CD4-positive, alpha-beta memory T cell (primary cell): ENCODE results near the gene NIT1. TPM values are rescaled to one million over a fixed set of nuclear protein-coding genes. Genes with fewer than 3 reads are reported as not detected.

Source experiments
- CTCF ChIA-PET: fragments of 350-600 bp; sonication (Branson Sonifier 250); formaldehyde crosslinking; loops from one replicate; lab custom pipeline; 2021; ENCODE audit warnings: inconsistent platforms; ENCODE audit not compliant: partially characterized antibody; lab: Charles Lee
- POLR2A ChIA-PET: fragments of 350-600 bp; sonication (Branson Sonifier 250); formaldehyde crosslinking; loops from one replicate; lab custom pipeline; 2021; ENCODE audit not compliant: partially characterized antibody; lab: Charles Lee
- DNase-seq, 5 donors: peaks; one replicate each; pipeline versions ENCODE4 v3.0.0 to v3.0.0-alpha.2; 2020 to 2022; ENCODE audit warnings: mixed read lengths in 1 of 5
- H3K27ac ChIP-seq: one replicate; pipeline ENCODE4 v1.7.0; 2013; ENCODE audit warnings: low read depth, low read length
- H3K27me3 ChIP-seq: 2 replicates; pipeline ENCODE4 v1.7.0; 2013; ENCODE audit warnings: mild to moderate bottlenecking, low read length, moderate library complexity; ENCODE audit not compliant: insufficient read depth
- H3K36me3 ChIP-seq: 2 replicates; pipeline ENCODE4 v1.7.0; 2013; ENCODE audit warnings: mild to moderate bottlenecking, low read length, moderate library complexity; ENCODE audit not compliant: insufficient read depth
- H3K4me1 ChIP-seq: 2 replicates; pipeline ENCODE4 v1.7.0; 2013; ENCODE audit warnings: mild to moderate bottlenecking, low read length, moderate library complexity; ENCODE audit not compliant: insufficient read depth
- H3K4me3 ChIP-seq, 2 donors: one replicate each; pipeline ENCODE4 v1.7.0; 2013; ENCODE audit warnings: low read length in 2 of 2, mild to moderate bottlenecking in 1 of 2
- H3K9me3 ChIP-seq, 2 donors: one replicate each; pipeline ENCODE4 v1.7.0; 2013; ENCODE audit warnings: low read length in 2 of 2, control low read depth in 1 of 2; ENCODE audit not compliant: control insufficient read depth in 1 of 2
- H3K27ac Mint-ChIP-seq, 7 donors: one replicate each; pipeline ENCODE4 v1.8.0; 2020 to 2021; ENCODE audit warnings: mixed read lengths in 7 of 7, mild to moderate bottlenecking in 6 of 7, inconsistent platforms in 3 of 7, moderate library complexity in 3 of 7
- H3K27me3 Mint-ChIP-seq, 2 donors: one replicate each; pipeline ENCODE4 v1.8.0; 2020 to 2021; ENCODE audit warnings: mixed read lengths in 2 of 2
- H3K36me3 Mint-ChIP-seq, 2 donors: one replicate each; pipeline ENCODE4 v1.8.0; 2020 to 2021; ENCODE audit warnings: mixed read lengths in 2 of 2, inconsistent platforms in 1 of 2, mild to moderate bottlenecking in 1 of 2
- H3K4me1 Mint-ChIP-seq, 4 donors: one replicate each; pipeline ENCODE4 v1.8.0; 2020 to 2021; ENCODE audit warnings: mixed read lengths in 4 of 4, mild to moderate bottlenecking in 1 of 4
- H3K4me3 Mint-ChIP-seq, 8 donors: one replicate each; pipeline ENCODE4 v1.8.0; 2020 to 2021; ENCODE audit warnings: mixed read lengths in 8 of 8, mild to moderate bottlenecking in 7 of 8, moderate library complexity in 6 of 8, inconsistent platforms in 3 of 8
- H3K9me3 Mint-ChIP-seq, 8 donors: one replicate each; pipeline ENCODE4 v1.8.0; 2020 to 2021; ENCODE audit warnings: mixed read lengths in 8 of 8, mild to moderate bottlenecking in 5 of 8, inconsistent platforms in 3 of 8, moderate library complexity in 1 of 8
- intact Hi-C: fragments of 100-400 bp; cut with micrococcal nuclease; formaldehyde crosslinking; loops from one replicate; pipeline ENCODE4 v1.15.1; 2023
- polyA plus RNA-seq, 2 donors: library from polyadenylated mRNA; unstranded; fragments of 300-500 nt; fragmentation: Illumina TruSeq; gene quantifications; one replicate each; pipeline ENCODE4 v1.2.3, GENCODE V29; 2021
- total RNA-seq, 2 experiments: library from RNA; stranded (reverse); gene quantifications; one replicate each; pipeline ENCODE4 v1.2.3, GENCODE V29; 2021

Gene NIT1
- total and polyA plus RNA-seq, 4 experiments from 2014 or later, result 17.5 to 50.5 (median 35.2) TPM

DNA sequence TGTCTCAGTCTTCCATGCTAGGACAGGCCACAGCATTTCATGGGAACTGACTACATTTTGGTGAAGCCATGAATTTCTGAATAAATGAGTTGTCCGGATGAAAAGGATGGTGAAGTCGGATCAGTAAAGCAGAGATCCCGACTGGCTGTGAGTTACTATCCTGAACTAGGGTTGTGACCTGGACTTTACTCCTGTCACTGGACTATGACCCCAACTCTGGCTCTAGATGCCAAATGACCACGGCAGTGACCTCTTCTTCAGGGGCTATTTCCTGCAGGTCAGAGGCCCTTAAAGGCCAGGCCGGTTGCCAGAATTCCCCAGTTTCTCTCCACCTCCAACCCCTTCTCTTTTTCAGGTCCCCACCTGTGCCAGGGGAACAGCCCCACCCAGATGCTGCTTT lies 26.8 kb upstream of the NIT1 start:
- H3K27me3 Mint-ChIP-seq, result no peaks in the 10 kb centered on the region
- H3K27ac Mint-ChIP-seq, result no peak overlapping the region
- H3K4me1 ChIP-seq, result no peaks in the 10 kb centered on the region
- no peak for DNase-seq
- no peaks in the 10 kb centered on the region for H3K36me3 Mint-ChIP-seq
- H3K27ac ChIP-seq, result no peak overlapping the region
- ChIA-PET POLR2A (no interaction called here), CTCF (no interaction called here)
- H3K4me3 ChIP-seq, result no peak overlapping the region
- no peaks in the 10 kb centered on the region for H3K27me3 ChIP-seq
- H3K9me3 Mint-ChIP-seq, result no peaks in the 10 kb centered on the region
- intact Hi-C loops, result no loop called here
- H3K4me3 Mint-ChIP-seq, result no peak overlapping the region
- no peaks in the 10 kb centered on the region for H3K9me3 ChIP-seq
- no peaks in the 10 kb centered on the region for H3K36me3 ChIP-seq
- H3K4me1 Mint-ChIP-seq, result peaks cover 0 to 2% (median 0%) of the 10 kb centered on the region in 4 donors

DNA sequence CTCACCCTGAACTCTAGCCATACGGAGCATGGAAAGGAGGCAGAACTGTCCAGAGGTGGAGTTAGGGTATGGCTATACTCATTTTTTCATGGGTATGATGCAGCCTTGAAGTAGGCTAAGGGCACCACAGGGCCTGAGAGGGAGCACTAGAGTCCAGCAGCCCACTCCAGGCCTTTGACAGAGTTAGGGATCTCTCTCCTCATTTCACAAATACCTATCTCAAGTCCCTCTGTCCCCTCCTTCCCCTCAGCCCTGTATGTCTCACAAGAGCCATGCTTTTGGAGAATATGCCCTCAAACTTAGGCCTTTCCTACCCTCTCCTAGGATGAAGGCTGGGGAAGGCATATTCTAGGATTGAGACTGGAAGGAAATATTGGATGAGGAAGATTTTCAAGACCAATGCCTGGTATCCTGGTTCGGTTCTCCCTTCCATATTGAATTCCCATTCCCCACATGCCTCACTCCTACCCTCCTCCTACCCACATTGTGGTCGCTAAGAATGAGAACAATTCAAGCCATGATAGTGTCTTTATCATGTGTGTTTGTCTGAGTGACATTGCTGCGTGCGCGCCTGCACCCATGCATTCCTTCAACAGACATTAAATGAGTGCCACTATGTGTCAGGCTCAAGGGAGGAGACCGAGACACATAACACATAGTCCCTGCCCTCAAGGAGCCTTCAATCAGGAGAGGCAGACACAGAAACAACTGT lies 26.0 kb upstream of the NIT1 start:
- Mint-ChIP-seq H3K36me3 (no peaks in the 10 kb centered on the region), H3K27me3 (no peaks in the 10 kb centered on the region), H3K27ac (peak overlapping the region in 3 of 7 donors; percentile 16 to 52 (median 16)), H3K4me3 (no peak overlapping the region), H3K4me1 (peaks cover 1 to 7% (median 4%) of the 10 kb centered on the region in 4 donors), H3K9me3 (peaks cover 0 to 4% (median 0%) of the 10 kb centered on the region in 8 donors)
- ChIA-PET CTCF (interaction anchor here (1.0 to 7.8 kb wide), 2 partner anchors 23 to 122 kb away, joined by 3 to 159 read pairs; partner anchors contain the start of gene ARHGAP30), POLR2A (interaction anchor here (1.2 to 1.7 kb wide), 2 partner anchors 23 to 46 kb away, joined by 3 to 4 read pairs; partner anchors contain the start of gene USF1)
- no peaks in the 10 kb centered on the region for H3K27me3 ChIP-seq
- H3K36me3 ChIP-seq, result no peaks in the 10 kb centered on the region
- H3K9me3 ChIP-seq, result no peaks in the 10 kb centered on the region
- H3K4me1 ChIP-seq, result peaks cover 3% of the 10 kb centered on the region
- no peak overlapping the region for H3K27ac ChIP-seq
- no peak for DNase-seq
- intact Hi-C loops, result no loop called here
- H3K4me3 ChIP-seq, result no peak overlapping the region

DNA sequence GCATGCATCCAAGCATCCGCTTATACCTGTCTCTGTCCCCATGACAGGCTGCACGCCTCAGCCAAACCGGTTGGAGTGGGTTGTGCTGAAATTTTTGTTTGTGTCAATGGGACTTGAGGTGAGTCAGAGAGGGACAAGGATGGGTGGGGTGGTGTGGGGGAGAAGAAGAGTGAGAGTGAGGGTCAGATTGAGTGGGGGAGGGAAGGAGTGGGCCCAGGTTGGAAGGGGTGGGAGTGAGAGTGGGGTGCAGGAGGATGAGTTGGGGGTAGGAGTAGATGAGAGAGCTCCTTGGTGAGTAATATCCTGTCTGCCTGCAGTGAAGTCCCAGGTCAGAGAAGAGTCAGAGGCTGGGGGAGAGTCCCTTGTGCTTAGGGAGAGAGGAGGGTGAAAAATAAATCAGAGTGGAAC lies 25.3 kb upstream of the NIT1 start:
- Mint-ChIP-seq H3K27me3 (peaks cover 0 to 2% of the 10 kb centered on the region in 2 donors), H3K4me3 (no peak overlapping the region), H3K27ac (peak overlapping the region in 1 of 7 donors; percentile 16), H3K4me1 (peaks cover 7 to 14% (median 11%) of the 10 kb centered on the region in 4 donors), H3K9me3 (peaks cover 0 to 11% (median 2%) of the 10 kb centered on the region in 8 donors), H3K36me3 (peaks cover 3% of the 10 kb centered on the region in 2 donors)
- intact Hi-C loops, result no loop called here
- no peak overlapping the region for H3K27ac ChIP-seq
- H3K27me3 ChIP-seq, result no peaks in the 10 kb centered on the region
- H3K9me3 ChIP-seq, result no peaks in the 10 kb centered on the region
- ChIA-PET CTCF (interaction anchor here (0.6 to 9.8 kb wide), 6 partner anchors 8 to 127 kb away, joined by 3 to 175 read pairs (median 4); partner anchors contain the start of gene ARHGAP30), POLR2A (interaction anchor here (1.2 to 1.7 kb wide), 2 partner anchors 24 to 47 kb away, joined by 3 to 4 read pairs; partner anchors contain the start of gene USF1)
- DNase-seq, result no peak
- H3K36me3 ChIP-seq, result no peaks in the 10 kb centered on the region
- peaks cover 9% of the 10 kb centered on the region for H3K4me1 ChIP-seq
- no peak overlapping the region for H3K4me3 ChIP-seq

DNA sequence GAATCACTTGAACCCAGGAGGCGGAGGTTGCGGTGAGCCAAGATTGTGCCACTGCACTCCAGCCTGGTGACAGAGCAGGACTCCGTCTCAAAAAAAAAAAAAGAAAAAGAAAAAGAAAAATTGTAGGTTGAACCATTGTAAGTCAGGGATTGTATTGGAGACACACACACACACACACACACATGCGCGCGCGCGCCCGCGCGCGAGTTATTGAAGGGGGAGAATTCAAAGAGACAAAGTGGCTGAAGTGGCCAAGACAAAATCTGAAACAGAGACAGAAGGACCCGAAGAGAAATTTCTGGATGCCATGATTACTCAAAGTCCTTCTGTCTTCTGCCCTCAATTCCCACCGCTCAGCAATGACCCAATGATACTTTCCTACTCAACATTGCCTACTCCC lies 23.4 kb upstream of the NIT1 start:
- Mint-ChIP-seq H3K27ac (peak overlapping the region in 3 of 7 donors; percentile 50 to 99 (median 55)), H3K4me1 (peaks cover 12 to 27% (median 21%) of the 10 kb centered on the region in 4 donors), H3K27me3 (peaks cover 0 to 2% of the 10 kb centered on the region in 2 donors), H3K4me3 (no peak overlapping the region), H3K9me3 (peaks cover 0 to 19% (median 3%) of the 10 kb centered on the region in 8 donors), H3K36me3 (peaks cover 4 to 13% of the 10 kb centered on the region in 2 donors)
- ChIA-PET CTCF (interaction anchor here (0.9 to 9.8 kb wide), 6 partner anchors 23 to 97 kb away, joined by 3 to 175 read pairs (median 56); partner anchors contain the start of genes ARHGAP30, F11R and TSTD1), POLR2A (interaction anchor here (0.6 to 7.0 kb wide), 3 partner anchors 48 to 90 kb away, joined by 3 to 128 read pairs (median 3); partner anchors contain the start of gene USF1)
- Histone ChIP-seq H3K9me3 (no peaks in the 10 kb centered on the region), H3K36me3 (no peaks in the 10 kb centered on the region), H3K27ac (no peak overlapping the region), H3K4me3 (no peak overlapping the region), H3K4me1 (peaks cover 22% of the 10 kb centered on the region), H3K27me3 (no peaks in the 10 kb centered on the region)
- DNase-seq, result no peak
- intact Hi-C loops, result no loop called here

DNA sequence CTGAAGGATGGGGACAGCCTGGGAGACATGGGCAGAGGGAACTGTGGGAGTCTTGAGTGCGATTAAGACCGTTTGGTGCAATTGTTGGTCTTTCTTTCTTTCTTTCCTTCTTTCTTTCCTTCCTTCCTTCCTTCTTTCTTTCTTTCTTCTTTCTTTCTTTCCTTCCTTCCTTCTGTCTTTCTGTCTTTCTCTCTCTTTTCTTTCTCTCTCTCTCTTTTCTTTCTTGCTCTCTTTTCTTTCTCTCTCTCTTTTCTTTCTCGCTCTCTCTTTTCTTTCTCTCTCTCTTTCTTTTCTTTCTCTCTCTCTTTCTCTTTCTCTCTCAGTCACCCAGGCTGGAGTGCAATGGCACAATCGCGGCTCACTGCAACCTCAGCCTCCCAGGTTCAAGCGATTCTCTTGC lies 22.7 kb upstream of the NIT1 start:
- Mint-ChIP-seq H3K4me1 (peaks cover 12 to 27% (median 21%) of the 10 kb centered on the region in 4 donors), H3K27ac (peak overlapping the region in 4 of 7 donors; percentile 55 to 99 (median 68)), H3K4me3 (no peak overlapping the region), H3K27me3 (peaks cover 0 to 2% of the 10 kb centered on the region in 2 donors), H3K36me3 (peaks cover 9 to 20% of the 10 kb centered on the region in 2 donors), H3K9me3 (peaks cover 0 to 19% (median 3%) of the 10 kb centered on the region in 8 donors)
- peaks cover 4% of the 10 kb centered on the region for H3K36me3 ChIP-seq
- no peak overlapping the region for H3K4me3 ChIP-seq
- CTCF ChIA-PET, result interaction anchor here (0.9 to 9.8 kb wide), 7 partner anchors 22 to 105 kb away, joined by 3 to 175 read pairs (median 47); partner anchors contain the start of genes ARHGAP30, F11R and TSTD1
- intact Hi-C loops, result loop anchor here (5.0 kb wide), 2 partner anchors 258 to 368 kb away; no protein-coding TSS in a partner anchor
- H3K27ac ChIP-seq, result no peak overlapping the region
- POLR2A ChIA-PET, result interaction anchor here (1.0 to 7.0 kb wide), 3 partner anchors 26 to 57 kb away, joined by 3 to 128 read pairs (median 122); partner anchors contain the start of genes ARHGAP30 and USF1
- no peaks in the 10 kb centered on the region for H3K27me3 ChIP-seq
- H3K9me3 ChIP-seq, result no peaks in the 10 kb centered on the region
- no peak for DNase-seq
- peaks cover 22% of the 10 kb centered on the region for H3K4me1 ChIP-seq

DNA sequence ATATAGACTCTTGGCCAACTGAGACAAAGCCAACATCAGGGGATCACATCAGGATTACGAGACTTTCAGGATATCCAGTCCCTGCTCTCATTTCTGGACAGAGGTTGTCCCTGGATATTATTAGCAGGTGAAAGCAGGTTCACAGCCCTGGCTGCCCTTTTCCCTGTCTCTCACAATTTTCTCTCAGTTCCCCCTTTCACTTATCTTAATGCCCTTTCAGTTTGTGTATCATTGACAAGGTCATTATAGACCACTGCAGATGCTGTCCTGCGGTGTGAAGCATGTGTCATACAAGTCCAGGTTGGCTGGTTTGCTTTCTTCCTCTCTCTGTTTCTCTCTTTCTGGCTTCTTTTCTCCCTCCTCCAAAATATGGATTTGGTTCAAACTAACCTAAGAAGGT lies 21.9 kb upstream of the NIT1 start:
- Mint-ChIP-seq H3K27ac (peak overlapping the region in 5 of 7 donors; percentile 35 to 99 (median 85)), H3K4me1 (peaks cover 12 to 27% (median 20%) of the 10 kb centered on the region in 4 donors), H3K4me3 (no peak overlapping the region), H3K36me3 (peaks cover 9 to 27% of the 10 kb centered on the region in 2 donors), H3K9me3 (peaks cover 0 to 19% (median 3%) of the 10 kb centered on the region in 8 donors), H3K27me3 (peaks cover 0 to 2% of the 10 kb centered on the region in 2 donors)
- no peak overlapping the region for H3K27ac ChIP-seq
- H3K36me3 ChIP-seq, result peaks cover 9% of the 10 kb centered on the region
- intact Hi-C loops, result loop anchor here (5.0 kb wide), 2 partner anchors 259 to 369 kb away; no protein-coding TSS in a partner anchor
- no peaks in the 10 kb centered on the region for H3K9me3 ChIP-seq
- ChIA-PET CTCF (interaction anchor here (1.6 to 9.8 kb wide), 8 partner anchors 20 to 106 kb away, joined by 4 to 175 read pairs (median 34); partner anchors contain the start of genes ARHGAP30, F11R and TSTD1), POLR2A (interaction anchor here (1.6 to 7.0 kb wide), 6 partner anchors 9 to 75 kb away, joined by 4 to 128 read pairs (median 48); partner anchors contain the start of genes ARHGAP30, F11R, NIT1 and PFDN2)
- no peak for DNase-seq
- H3K27me3 ChIP-seq, result no peaks in the 10 kb centered on the region
- H3K4me1 ChIP-seq, result peaks cover 22% of the 10 kb centered on the region
- no peak overlapping the region for H3K4me3 ChIP-seq
